B cell (primary cell): Measurements from ENCODE around the gene TECPR2. TPM values are rescaled to one million over a fixed set of nuclear protein-coding genes. Genes with fewer than 3 reads are reported as not detected.

Experiments used
- ATAC-seq: fragments of 200-7000 bp; cut with Tn5 transposase; one replicate; pipeline ENCODE4 v1.10.0; 2021; ENCODE audit warnings: low read depth, mild to moderate bottlenecking, moderate number of reproducible peaks, moderate library complexity
- CTCF ChIA-PET: fragments of 350-600 bp; sonication (Branson Sonifier 250); formaldehyde crosslinking; loops from one replicate; lab custom pipeline; 2021; ENCODE audit warnings: antibody characterized with exemption, inconsistent platforms; lab: Charles Lee
- POLR2A ChIA-PET: fragments of 350-600 bp; sonication (Branson Sonifier 250); formaldehyde crosslinking; loops from one replicate; lab custom pipeline; 2021; ENCODE audit warnings: antibody characterized with exemption; lab: Charles Lee
- DNase-seq: peaks from one replicate; pipeline ENCODE4 v3.0.0; 2013
- H2AFZ ChIP-seq: 2 replicates; pipeline ENCODE4 v1.6.1; 2012; ENCODE audit warnings: mild to moderate bottlenecking, low read depth, low read length; ENCODE audit not compliant: insufficient read depth, poor library complexity, severe bottlenecking
- H3K27ac ChIP-seq, 2 donors: 1 replicate in 1 of 2; 2 replicates in 1 of 2; pipeline ENCODE4 v1.5.1; 2012 to 2013; ENCODE audit warnings: low read length in 2 of 2, mild to moderate bottlenecking in 2 of 2, moderate library complexity in 1 of 2
- H3K27me3 ChIP-seq, 4 experiments: fragments of 200-600 bp in 1 of 4; sonication (generic) in 1 of 4; replicated peaks in 1 of 4; 1 replicate in 2 of 4; 2 replicates in 2 of 4; pipeline versions ENCODE4 v1.6.1 to v1.7.0; 2013 to 2016; ENCODE audit warnings: low read length in 3 of 4, mild to moderate bottlenecking in 2 of 4, mixed read lengths in 1 of 4, moderate library complexity in 1 of 4; ENCODE audit not compliant: insufficient read depth in 4 of 4, control insufficient read depth in 3 of 4; ENCODE audit errors: control extremely low read depth in 1 of 4
- H3K36me3 ChIP-seq, 2 experiments: replicated peaks in 1 of 2; 1 replicate in 1 of 2; 2 replicates in 1 of 2; pipeline versions ENCODE4 v1.6.1 to v1.7.1; 2013; ENCODE audit warnings: low read length in 1 of 2; ENCODE audit not compliant: insufficient read depth in 2 of 2, control insufficient read depth in 1 of 2; ENCODE audit errors: control extremely low read depth in 1 of 2, extremely low read depth in 1 of 2
- H3K4me1 ChIP-seq, 2 donors: fragments of 200-600 bp in 1 of 2; sonication (generic) in 1 of 2; 1 replicate in 1 of 2; 2 replicates in 1 of 2; pipeline versions ENCODE4 v1.5.1 to v1.6.1; 2013 to 2017; ENCODE audit warnings: low read length in 2 of 2; ENCODE audit not compliant: control insufficient read depth in 2 of 2, insufficient read depth in 2 of 2
- H3K4me2 ChIP-seq: replicated peaks from 2 replicates; pipeline ENCODE3; 2012; ENCODE audit warnings: mild to moderate bottlenecking, low read depth, low read length; ENCODE audit not compliant: poor library complexity, severe bottlenecking
- H3K4me3 ChIP-seq, 5 experiments: fragments of 200-600 bp in 1 of 5; sonication (generic) in 1 of 5; 1 replicate in 3 of 5; 2 replicates in 2 of 5; pipeline versions ENCODE4 v1.5.1 to v1.7.0; 2011 to 2016; ENCODE audit warnings: low read length in 4 of 5, mild to moderate bottlenecking in 4 of 5, low read depth in 2 of 5, control low read depth in 1 of 5, moderate library complexity in 1 of 5; ENCODE audit not compliant: insufficient read depth in 1 of 5; ENCODE audit errors: control extremely low read depth in 1 of 5, extremely low read depth in 1 of 5
- H3K79me2 ChIP-seq: fragments of 200-600 bp; sonication (generic); one replicate; pipeline ENCODE4 v1.6.0; 2016; ENCODE audit warnings: low read length; ENCODE audit not compliant: control insufficient read depth, insufficient read depth
- H3K9ac ChIP-seq: fragments of 200-600 bp; sonication (generic); 2 replicates; pipeline ENCODE4 v1.6.1; 2017; ENCODE audit warnings: mild to moderate bottlenecking, low read length, moderate library complexity
- H3K9me3 ChIP-seq, 3 donors: one replicate each; pipeline versions ENCODE4 v1.6.1 to v1.7.1; 2013; ENCODE audit warnings: low read length in 2 of 3; ENCODE audit not compliant: control insufficient read depth in 2 of 3, insufficient read depth in 1 of 3; ENCODE audit errors: control extremely low read depth in 1 of 3
- H4K20me1 ChIP-seq: 2 replicates; pipeline ENCODE4 v1.6.0; 2012; ENCODE audit warnings: mild to moderate bottlenecking, low read length; ENCODE audit not compliant: insufficient read depth, control insufficient read depth, poor library complexity, severe bottlenecking
- H3K27ac Mint-ChIP-seq: one replicate; pipeline ENCODE4 v1.8.0; 2021; ENCODE audit warnings: mixed read lengths
- H3K27me3 Mint-ChIP-seq: one replicate; pipeline ENCODE4 v1.8.0; 2021; ENCODE audit warnings: mixed read lengths
- H3K4me1 Mint-ChIP-seq: one replicate; pipeline ENCODE4 v1.8.0; 2021; ENCODE audit warnings: mixed read lengths
- H3K4me3 Mint-ChIP-seq: one replicate; pipeline ENCODE4 v1.8.0; 2021; ENCODE audit warnings: mixed read lengths
- H3K9me3 Mint-ChIP-seq: one replicate; pipeline ENCODE4 v1.8.0; 2022; ENCODE audit warnings: mixed read lengths; ENCODE audit not compliant: insufficient read depth
- CTCF ChIP-seq: fragments of 200-600 bp; IDR thresholded peaks from one replicate; pipeline ENCODE4 v1.8.0; 2022; ENCODE audit warnings: antibody characterized with exemption, mild to moderate bottlenecking
- EZH2 ChIP-seq: IDR thresholded peaks from 2 replicates; pipeline ENCODE4 v1.6.1; 2012; ENCODE audit warnings: borderline replicate concordance, low read depth, mild to moderate bottlenecking, moderate library complexity, low read length; ENCODE audit not compliant: insufficient read depth, poor library complexity, severe bottlenecking
- WGBS: methylation state at CpG from one replicate; pipeline ENCODE4 v1.1.5; 2013; ENCODE audit warnings: missing lambda C conversion rate; ENCODE audit not compliant: insufficient coverage; 5-methylcytosine and 5-hydroxymethylcytosine counted together
- intact Hi-C: fragments of 100-400 bp; cut with micrococcal nuclease; formaldehyde crosslinking; loops from one replicate; pipeline ENCODE4 v1.10.0; 2022
- polyA plus RNA-seq: library from polyadenylated mRNA; depleted of rRNA; stranded (reverse); fragments of >200 nt; gene quantifications from 2 replicates; pipeline ENCODE4 v1.2.3, GENCODE V29; 2012
- total RNA-seq, 2 donors: library from RNA; stranded (reverse); fragments of 120-200 nt in 1 of 2; gene quantifications; 1 replicate in 1 of 2; 2 replicates in 1 of 2; pipeline versions ENCODE4 v1.2.3 to v1.2.4, GENCODE V29; 2013 to 2022

TECPR2 gene
- total and polyA plus RNA-seq, 2 donors (not counting 1 experiment from before 2014, with no cell fraction given) = 4.7 to 10.8 TPM

- Histone ChIP-seq H3K4me3 (no peak overlapping the region), H3K4me2 (no peak overlapping the region), H3K27ac (no peak overlapping the region), H2AFZ (no peak overlapping the region), H3K27me3 (no peaks in the 10 kb centered on the region), H4K20me1 (no peaks in the 10 kb centered on the region), H3K4me1 (no peaks in the 10 kb centered on the region), H3K36me3 (no peaks in the 10 kb centered on the region), H3K9ac (no peak overlapping the region), H3K79me2 (no peaks in the 10 kb centered on the region), H3K9me3 (peaks cover 0 to 18% (median 4%) of the 10 kb centered on the region in 3 donors)
- POLR2A ChIA-PET = no interaction called here
- H3K27ac Mint-ChIP-seq = no peak overlapping the region
- DNase-seq = no peak
- H3K27me3 Mint-ChIP-seq = no peaks in the 10 kb centered on the region
- H3K4me3 Mint-ChIP-seq = no peak overlapping the region
- CTCF ChIA-PET = interaction anchor here (1.6 kb wide), 1 partner anchor 36 kb away, joined by 3 read pairs; no protein-coding TSS in a partner anchor
- TF ChIP-seq EZH2 = no peak
- no peak for TF ChIP-seq CTCF
- intact Hi-C loops = no loop called here
- WGBS = 75% methylated on average over 5 of the region's 7 CpGs
- no peaks in the 10 kb centered on the region for H3K4me1 Mint-ChIP-seq
- ATAC-seq = no peak
- peaks cover 4% of the 10 kb centered on the region for H3K9me3 Mint-ChIP-seq
Observed at GRCh38 chr14:102479777-102480176, 117.0 kb downstream of the TECPR2 start.

- Mint-ChIP-seq H3K27ac (no peak overlapping the region), H3K4me1 (no peaks in the 10 kb centered on the region), H3K4me3 (no peak overlapping the region), H3K9me3 (peaks cover 4% of the 10 kb centered on the region), H3K27me3 (no peaks in the 10 kb centered on the region)
- intact Hi-C loops = no loop called here
- ATAC-seq (no peak), DNase-seq (no peak)
- H4K20me1 ChIP-seq = no peaks in the 10 kb centered on the region
- no peaks in the 10 kb centered on the region for H3K36me3 ChIP-seq
- H3K9me3 ChIP-seq = peaks cover 0 to 18% (median 4%) of the 10 kb centered on the region in 3 donors
- CTCF ChIA-PET = no interaction called here
- H3K27me3 ChIP-seq = no peaks in the 10 kb centered on the region
- H3K9ac ChIP-seq = no peak overlapping the region
- H3K4me3 ChIP-seq = no peak overlapping the region
- H3K79me2 ChIP-seq = no peaks in the 10 kb centered on the region
- no peak for TF ChIP-seq EZH2
- TF ChIP-seq CTCF = no peak
- H3K27ac ChIP-seq = no peak overlapping the region
- no peaks in the 10 kb centered on the region for H3K4me1 ChIP-seq
- 97% methylated on average over 3 of the region's 4 CpGs for WGBS
- POLR2A ChIA-PET = interaction anchor here (0.7 kb wide), 1 partner anchor 327 kb away, joined by 3 read pairs; no protein-coding TSS in a partner anchor
- no peak overlapping the region for H2AFZ ChIP-seq
- H3K4me2 ChIP-seq = no peak overlapping the region
Observed at GRCh38 chr14:102481371-102481770, 118.6 kb downstream of the TECPR2 start.
